Sigmoid colon (tissue), 7 donors: ENCODE results near the gene CLCN4. TPM values are rescaled to one million over a fixed set of nuclear protein-coding genes. Genes with fewer than 3 reads are reported as not detected.

Experiments
- DNase-seq: peaks from one replicate; pipeline ENCODE4 v3.0.0-alpha.2; 2019
- H3K27ac ChIP-seq, 4 donors: fragments of 200-600 bp; sonication (generic); one replicate each; pipeline ENCODE4 v1.5.1; 2016 to 2019; ENCODE audit warnings: mild to moderate bottlenecking in 1 of 4
- H3K27me3 ChIP-seq, 3 donors: fragments of 200-600 bp; sonication (generic); one replicate each; pipeline ENCODE4 v1.5.1; 2019; ENCODE audit warnings: mild to moderate bottlenecking in 1 of 3
- H3K36me3 ChIP-seq, 4 donors: fragments of 200-600 bp; sonication (generic); one replicate each; pipeline ENCODE4 v1.5.1; 2016 to 2019
- H3K4me1 ChIP-seq, 4 donors: fragments of 200-600 bp; sonication (generic); one replicate each; pipeline ENCODE4 v1.5.1; 2017 to 2019
- H3K4me3 ChIP-seq, 4 donors: fragments of 200-600 bp; sonication (generic); one replicate each; pipeline ENCODE4 v1.5.1; 2017 to 2019; ENCODE audit warnings: mild to moderate bottlenecking in 2 of 4, moderate library complexity in 1 of 4
- H3K9me3 ChIP-seq, 4 donors: fragments of 200-600 bp in 3 of 4; sonication (generic) in 3 of 4; one replicate each; pipeline versions ENCODE4 v1.5.1 to v1.6.1; 2013 to 2019
- CTCF ChIP-seq, 4 experiments: fragments of 450-650 bp in 3 of 4; fragments of 200-600 bp in 1 of 4; IDR thresholded peaks; one replicate each; pipeline ENCODE4 v1.5.1; 2016 to 2019; ENCODE audit warnings: antibody characterized with exemption in 4 of 4, mild to moderate bottlenecking in 3 of 4, moderate library complexity in 2 of 4
- EP300 ChIP-seq, 4 donors: sonication (generic); formaldehyde crosslinking; IDR thresholded peaks; one replicate each; pipeline ENCODE4 v1.6.1; 2017; ENCODE audit warnings: antibody characterized with exemption in 4 of 4
- POLR2A ChIP-seq, 2 donors: fragments of 450-650 bp; IDR thresholded peaks; one replicate each; pipeline ENCODE4 v1.6.1; 2016; ENCODE audit warnings: antibody characterized with exemption in 2 of 2, mild to moderate bottlenecking in 2 of 2, moderate library complexity in 2 of 2
- POLR2AphosphoS5 ChIP-seq, 4 donors: sonication (generic); formaldehyde crosslinking; IDR thresholded peaks; one replicate each; pipeline ENCODE4 v1.6.1; 2017; ENCODE audit warnings: antibody characterized with exemption in 4 of 4
- WGBS, 2 donors: extraction: QIAGEN DNeasy Blood & Tissue Kit; methylation state at CpG; one replicate each; pipeline ENCODE4 v1.1.7; 2013; 5-methylcytosine and 5-hydroxymethylcytosine counted together
- intact Hi-C: fragments of 100-400 bp; cut with DNase I; formaldehyde crosslinking; loops from one replicate; pipeline ENCODE4 v1.15.1; 2023
- polyA plus RNA-seq, 3 donors: library from polyadenylated mRNA; stranded (reverse); fragments of 200-250 nt; gene quantifications; one replicate each; pipeline ENCODE4 v1.2.3, GENCODE V29; 2013
- total RNA-seq, 4 donors: library from RNA; depleted of rRNA; stranded (reverse); fragments of >200 nt; gene quantifications; one replicate each; pipeline ENCODE4 v1.1.0, GENCODE V29; 2016
- donor health status: healthy with polysubstance abuse.
- donor health status: Bipolar disorder and iron deficiency.
- donor health status: healthy.

Gene CLCN4
- total and polyA plus RNA-seq, 7 donors: under 0.01 to 1.1 (median 0.71) TPM

GRCh38 chrX:10246846-10247245 is 90.1 kb downstream of the CLCN4 start:
- Histone ChIP-seq H3K4me1 (peaks cover 0 to 18% (median 0%) of the 10 kb centered on the region in 4 donors), H3K36me3 (no peaks in the 10 kb centered on the region), H3K27ac (no peak overlapping the region), H3K27me3 (no peaks in the 10 kb centered on the region), H3K4me3 (no peak overlapping the region), H3K9me3 (no peaks in the 10 kb centered on the region)
- TF ChIP-seq EP300 (IDR thresholded peaks at IDR 0.05): no peak
- TF ChIP-seq POLR2A (IDR thresholded peaks at IDR 0.05): no peak
- TF ChIP-seq POLR2AphosphoS5 (IDR thresholded peaks at IDR 0.05): no peak
- no peak for TF ChIP-seq CTCF (IDR thresholded peaks at IDR 0.05)
- WGBS, 2 donors: 89 to 95% methylated on average over 2 of the region's 2 CpGs
- intact Hi-C loops: no loop called here
- no peak for DNase-seq

GRCh38 chrX:10254739-10255138 is 98.0 kb downstream of the CLCN4 start:
- Histone ChIP-seq H3K36me3 (no peaks in the 10 kb centered on the region), H3K27me3 (no peaks in the 10 kb centered on the region), H3K4me1 (no peaks in the 10 kb centered on the region), H3K9me3 (no peaks in the 10 kb centered on the region), H3K4me3 (no peak overlapping the region), H3K27ac (no peak overlapping the region)
- intact Hi-C loops: no loop called here
- 65 to 81% methylated on average over 3 of the region's 3 CpGs for WGBS, 2 donors
- DNase-seq: no peak
- TF ChIP-seq POLR2AphosphoS5 (IDR thresholded peaks at IDR 0.05) (no peak), POLR2A (IDR thresholded peaks at IDR 0.05) (no peak), CTCF (IDR thresholded peaks at IDR 0.05) (no peak), EP300 (IDR thresholded peaks at IDR 0.05) (no peak)

- 35 to 58% methylated on average over 1 of the region's 1 CpG for WGBS, 2 donors
- DNase-seq: no peak
- Histone ChIP-seq H3K4me1 (no peaks in the 10 kb centered on the region), H3K4me3 (no peak overlapping the region), H3K9me3 (no peaks in the 10 kb centered on the region), H3K27me3 (no peaks in the 10 kb centered on the region), H3K36me3 (no peaks in the 10 kb centered on the region), H3K27ac (no peak overlapping the region)
- intact Hi-C loops: no loop called here
- TF ChIP-seq EP300 (IDR thresholded peaks at IDR 0.05) (no peak), POLR2AphosphoS5 (IDR thresholded peaks at IDR 0.05) (no peak), CTCF (IDR thresholded peaks at IDR 0.05) (no peak), POLR2A (IDR thresholded peaks at IDR 0.05) (no peak)
Measured at GRCh38 chrX:10259716-10260115, 102.9 kb downstream of the CLCN4 start.

GRCh38 chrX:10265775-10266174 is 109.0 kb downstream of the CLCN4 start:
- H3K36me3 ChIP-seq: no peaks in the 10 kb centered on the region
- 85 to 96% methylated on average over 2 of the region's 2 CpGs for WGBS, 2 donors
- H3K4me1 ChIP-seq: no peaks in the 10 kb centered on the region
- H3K27me3 ChIP-seq: no peaks in the 10 kb centered on the region
- TF ChIP-seq CTCF (IDR thresholded peaks at IDR 0.05) (no peak), EP300 (IDR thresholded peaks at IDR 0.05) (no peak), POLR2AphosphoS5 (IDR thresholded peaks at IDR 0.05) (no peak), POLR2A (IDR thresholded peaks at IDR 0.05) (no peak)
- intact Hi-C loops: no loop called here
- H3K4me3 ChIP-seq: no peak overlapping the region
- no peak for DNase-seq
- no peak overlapping the region for H3K27ac ChIP-seq
- H3K9me3 ChIP-seq: no peaks in the 10 kb centered on the region

- WGBS, 2 donors: 96% methylated on average over 2 of the region's 2 CpGs
- DNase-seq: no peak
Measured at GRCh38 chrX:10278716-10279115, 121.9 kb downstream of the CLCN4 start.

More at GRCh38 chrX:10278716-10279115, 121.9 kb downstream of the CLCN4 start:
- no peak for TF ChIP-seq POLR2AphosphoS5 (IDR thresholded peaks at IDR 0.05)
- no peak for TF ChIP-seq EP300 (IDR thresholded peaks at IDR 0.05)
- Histone ChIP-seq H3K27me3 (no peaks in the 10 kb centered on the region), H3K36me3 (no peaks in the 10 kb centered on the region), H3K4me1 (no peaks in the 10 kb centered on the region), H3K4me3 (no peak overlapping the region), H3K27ac (no peak overlapping the region), H3K9me3 (no peaks in the 10 kb centered on the region)
- intact Hi-C loops: no loop called here
